Mesothelial cell of epicardium (in vitro differentiated cells): ENCODE data around the gene LRRFIP1. TPM values are rescaled to one million over a fixed set of nuclear protein-coding genes. Genes with fewer than 3 reads are reported as not detected.

ENCODE experiments used
- DNase-seq, 2 experiments: peaks; one replicate each; pipeline ENCODE4 v3.0.0; 2021; ENCODE audit warnings: low spot score in 2 of 2; ENCODE audit not compliant: unreplicated experiment in 2 of 2
- H3K27ac Mint-ChIP-seq: 2 replicates; pipeline ENCODE4 v1.8.0; 2021; ENCODE audit warnings: mixed read lengths
- H3K27me3 Mint-ChIP-seq: 2 replicates; pipeline ENCODE4 v1.8.0; 2021; ENCODE audit warnings: low read depth, mixed read lengths
- H3K36me3 Mint-ChIP-seq: 2 replicates; pipeline ENCODE4 v1.8.0; 2021; ENCODE audit warnings: mixed read lengths
- H3K4me1 Mint-ChIP-seq: 2 replicates; pipeline ENCODE4 v1.8.0; 2021; ENCODE audit warnings: mixed read lengths
- H3K4me3 Mint-ChIP-seq: 2 replicates; pipeline ENCODE4 v1.8.0; 2021; ENCODE audit warnings: mild to moderate bottlenecking, moderate library complexity, mixed read lengths
- H3K9me3 Mint-ChIP-seq: 2 replicates; pipeline ENCODE4 v1.8.0; 2021; ENCODE audit warnings: mixed read lengths
- total RNA-seq: library from RNA; stranded (reverse); gene quantifications from 3 replicates; pipeline ENCODE4 v1.2.1, GENCODE V29; 2021
- TF ChIP-seq, protein P1 (sequence below): fragments of 200-600 bp; sonication (generic); IDR thresholded peaks from one replicate; pipeline ENCODE4 v1.5.0; 2021; ENCODE audit warnings: antibody characterized with exemption; ENCODE audit not compliant: unreplicated experiment

LRRFIP1 gene
- total RNA-seq, 1 donor from 2014 or later = 47.5 TPM

- H3K4me3 Mint-ChIP-seq = no peak overlapping the region
- TF ChIP-seq, protein P1, sequence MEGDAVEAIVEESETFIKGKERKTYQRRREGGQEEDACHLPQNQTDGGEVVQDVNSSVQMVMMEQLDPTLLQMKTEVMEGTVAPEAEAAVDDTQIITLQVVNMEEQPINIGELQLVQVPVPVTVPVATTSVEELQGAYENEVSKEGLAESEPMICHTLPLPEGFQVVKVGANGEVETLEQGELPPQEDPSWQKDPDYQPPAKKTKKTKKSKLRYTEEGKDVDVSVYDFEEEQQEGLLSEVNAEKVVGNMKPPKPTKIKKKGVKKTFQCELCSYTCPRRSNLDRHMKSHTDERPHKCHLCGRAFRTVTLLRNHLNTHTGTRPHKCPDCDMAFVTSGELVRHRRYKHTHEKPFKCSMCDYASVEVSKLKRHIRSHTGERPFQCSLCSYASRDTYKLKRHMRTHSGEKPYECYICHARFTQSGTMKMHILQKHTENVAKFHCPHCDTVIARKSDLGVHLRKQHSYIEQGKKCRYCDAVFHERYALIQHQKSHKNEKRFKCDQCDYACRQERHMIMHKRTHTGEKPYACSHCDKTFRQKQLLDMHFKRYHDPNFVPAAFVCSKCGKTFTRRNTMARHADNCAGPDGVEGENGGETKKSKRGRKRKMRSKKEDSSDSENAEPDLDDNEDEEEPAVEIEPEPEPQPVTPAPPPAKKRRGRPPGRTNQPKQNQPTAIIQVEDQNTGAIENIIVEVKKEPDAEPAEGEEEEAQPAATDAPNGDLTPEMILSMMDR = no peak
- H3K9me3 Mint-ChIP-seq = no peaks in the 10 kb centered on the region
- no peak for DNase-seq
- no peaks in the 10 kb centered on the region for H3K36me3 Mint-ChIP-seq
- H3K27ac Mint-ChIP-seq = no peak overlapping the region
- H3K27me3 Mint-ChIP-seq = peaks cover 6% of the 10 kb centered on the region
- peaks cover 10% of the 10 kb centered on the region for H3K4me1 Mint-ChIP-seq
Measured at GRCh38 chr2:237624565-237624964, 2.8 kb upstream of the LRRFIP1 start.

DNA sequence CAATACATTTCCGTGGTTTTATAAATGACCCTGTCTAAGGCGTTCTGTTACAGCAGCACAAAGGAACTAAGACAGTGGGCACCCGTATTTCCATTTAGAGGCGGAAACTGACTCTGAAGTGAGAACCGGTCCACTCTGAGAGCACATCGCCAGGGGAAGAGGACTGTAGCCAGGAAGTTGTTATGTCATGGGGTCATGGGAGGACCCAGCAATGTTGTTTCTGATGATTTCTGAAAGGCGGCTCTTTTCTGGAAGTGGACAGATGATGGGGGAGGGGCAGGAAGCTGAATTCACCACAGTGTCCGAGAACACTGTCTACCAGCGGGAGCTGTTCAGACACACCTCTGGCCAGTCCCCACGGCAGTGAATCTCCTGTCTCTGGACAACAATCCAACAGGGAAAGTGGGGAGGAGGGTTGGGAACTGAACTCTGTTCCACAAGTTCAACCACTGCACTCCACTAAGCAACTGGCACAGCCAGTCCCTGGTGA, 2.1 kb upstream of the LRRFIP1 start:
- peaks cover 4% of the 10 kb centered on the region for H3K36me3 Mint-ChIP-seq
- DNase-seq = no peak
- TF ChIP-seq, protein P1 = no peak
- peaks cover 10% of the 10 kb centered on the region for H3K4me1 Mint-ChIP-seq
- no peaks in the 10 kb centered on the region for H3K9me3 Mint-ChIP-seq
- H3K27ac Mint-ChIP-seq = no peak overlapping the region
- H3K27me3 Mint-ChIP-seq = peaks cover 6% of the 10 kb centered on the region
- H3K4me3 Mint-ChIP-seq = no peak overlapping the region

- peak overlapping the region; percentile 70 for H3K4me3 Mint-ChIP-seq
- H3K27ac Mint-ChIP-seq = no peak overlapping the region
- H3K27me3 Mint-ChIP-seq = peaks cover 6% of the 10 kb centered on the region
- H3K4me1 Mint-ChIP-seq = peaks cover 10% of the 10 kb centered on the region
- no peak for DNase-seq
- peaks cover 6% of the 10 kb centered on the region for H3K36me3 Mint-ChIP-seq
- H3K9me3 Mint-ChIP-seq = no peaks in the 10 kb centered on the region
- TF ChIP-seq, protein P1 = no peak
Measured at GRCh38 chr2:237625777-237626176, 1.6 kb upstream of the LRRFIP1 start.

DNA sequence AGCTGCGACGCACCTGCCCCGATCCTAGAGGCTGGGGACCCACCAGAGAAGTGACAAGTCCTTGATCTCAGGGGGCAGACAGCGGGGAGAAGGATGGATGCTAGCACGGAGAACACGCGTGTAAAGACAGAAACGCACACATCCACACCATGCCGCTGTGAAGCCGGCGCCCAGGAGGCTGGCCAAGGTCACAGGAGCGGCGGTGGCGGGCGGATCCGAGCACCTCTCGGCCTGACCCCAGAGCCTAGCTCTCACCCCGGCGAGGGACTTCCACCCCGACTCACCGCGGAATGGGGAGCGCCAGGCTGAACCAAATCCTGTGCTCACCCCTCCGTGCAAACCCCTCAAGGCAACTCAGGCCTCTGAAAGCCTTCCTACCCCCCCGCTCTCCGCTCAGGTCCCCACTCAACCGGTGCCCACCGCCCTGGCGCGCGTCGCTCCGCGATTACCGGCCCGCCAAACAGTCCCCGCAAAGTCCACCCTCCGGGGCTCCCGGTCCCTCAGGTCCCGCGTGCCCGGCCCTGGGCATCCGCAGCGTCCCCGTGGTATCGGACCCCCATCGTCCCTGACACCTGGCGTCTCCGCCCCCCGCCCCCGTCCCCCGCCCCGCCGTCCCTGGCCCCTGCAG, 460 bp upstream of the LRRFIP1 start:
- no peak for DNase-seq
- Mint-ChIP-seq H3K4me1 (peaks cover 10% of the 10 kb centered on the region), H3K4me3 (peak overlapping the region; percentile 70), H3K9me3 (no peaks in the 10 kb centered on the region), H3K27ac (peak overlapping the region; percentile 48), H3K27me3 (peaks cover 6% of the 10 kb centered on the region), H3K36me3 (peaks cover 6% of the 10 kb centered on the region)
- TF ChIP-seq, protein P1 = no peak

GRCh38 chr2:237628247-237629187, 1.1 kb downstream of the LRRFIP1 start:
- peaks cover 6% of the 10 kb centered on the region for H3K27me3 Mint-ChIP-seq
- H3K36me3 Mint-ChIP-seq = peaks cover 11% of the 10 kb centered on the region
- H3K4me1 Mint-ChIP-seq = peaks cover 10% of the 10 kb centered on the region
- peak overlapping the region; percentile 57 for H3K27ac Mint-ChIP-seq
- TF ChIP-seq, protein P1 = no peak
- H3K4me3 Mint-ChIP-seq = peak overlapping the region; percentile 80
- no peak for DNase-seq
- H3K9me3 Mint-ChIP-seq = no peaks in the 10 kb centered on the region
